ENCODE measurements around the gene PIK3CD.

- TF ChIP-seq TAF1 (conservative IDR thresholded peaks at IDR 0.05) (no peak), CTCF (IDR thresholded peaks at IDR 0.05; ENCODE audit: low read depth, low read length, missing input control) (no peak), MAX (IDR thresholded peaks at IDR 0.05) (no peak), REST (IDR thresholded peaks at IDR 0.05) (no peak), EGR1 (IDR thresholded peaks at IDR 0.05; ENCODE audit: low read depth in 2 of 2) (no peak), YY1 (IDR thresholded peaks at IDR 0.05) (no peak), RAD21 (IDR thresholded peaks at IDR 0.05) (no peak), RXRA (IDR thresholded peaks at IDR 0.05) (no peak)
Observed at GRCh38 chr1:9610548-9610947, 41.0 kb upstream of the PIK3CD start.

All from liver (tissue), 3 donors.